NCI-H1105 (cell line): ENCODE measurements around the gene GINS1.

Experiments used
- DNase-seq: peaks from one replicate; lab custom pipeline; 2025; lab: John Stamatoyannopoulos, UW

The GINS1 gene

DNA sequence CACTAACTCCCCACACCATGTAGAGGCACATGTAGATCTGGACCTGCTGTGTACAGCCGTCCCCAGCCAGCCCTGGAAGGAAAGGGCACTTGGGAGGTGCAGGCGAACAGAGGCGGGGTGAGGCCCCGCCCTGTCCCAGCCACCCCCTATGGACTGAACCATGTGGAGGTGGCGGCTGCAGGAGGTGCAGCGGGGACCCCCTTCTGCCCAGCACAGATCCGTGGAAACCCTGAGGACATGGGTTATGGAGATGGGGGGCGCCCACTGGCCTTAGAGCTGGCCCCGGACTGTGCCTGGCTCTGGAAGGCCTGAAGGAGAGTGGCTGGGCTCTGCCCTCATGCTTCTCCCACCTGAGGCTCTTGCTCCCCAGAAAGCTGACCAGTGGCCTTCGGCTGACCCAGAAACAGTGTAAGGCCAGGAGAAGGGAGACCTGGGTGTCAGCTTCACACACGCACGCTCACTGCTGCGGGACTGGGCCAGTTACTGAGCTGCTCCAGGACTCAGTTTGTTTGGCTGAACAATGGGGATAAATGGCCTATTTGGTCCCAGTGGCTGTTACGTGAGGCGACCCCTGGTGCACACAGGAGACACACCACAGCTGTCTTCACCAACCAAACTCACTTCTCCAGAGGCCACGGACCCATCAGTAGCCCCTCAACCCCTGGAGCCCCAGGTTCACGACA, 87.2 kb downstream of the GINS1 start:
- no peak for DNase-seq

DNA sequence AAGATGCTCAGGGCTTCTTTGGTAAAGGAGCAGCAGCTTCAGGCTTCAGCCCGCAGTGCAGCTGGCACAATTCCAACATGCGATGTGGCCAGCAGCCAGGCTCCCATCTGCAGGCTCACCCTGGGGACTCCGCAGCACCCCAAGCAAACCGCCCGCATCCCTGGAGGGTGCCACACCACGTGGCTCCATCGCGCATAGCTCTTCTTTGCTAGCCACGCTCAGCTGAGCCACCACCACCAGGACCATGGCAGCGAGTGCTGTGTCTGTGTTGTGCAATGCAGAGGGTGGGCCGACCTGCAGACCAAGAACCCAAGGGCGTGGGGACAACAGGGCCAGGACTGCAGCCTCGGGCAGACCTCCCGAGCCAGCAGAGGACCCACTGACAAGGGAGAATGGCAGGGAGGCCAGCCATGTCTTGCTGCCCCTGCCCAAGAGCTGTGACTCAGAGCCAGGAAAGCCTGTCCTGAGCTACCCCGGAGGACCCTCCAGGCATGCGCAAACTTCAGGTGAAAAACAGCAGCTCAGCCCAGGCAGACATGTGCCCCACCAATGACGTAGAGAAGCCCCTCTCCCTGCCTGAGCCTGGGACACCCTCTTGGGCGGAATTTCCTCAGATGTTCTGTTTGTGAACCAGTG, 87.8 kb downstream of the GINS1 start:
- no peak for DNase-seq

DNA sequence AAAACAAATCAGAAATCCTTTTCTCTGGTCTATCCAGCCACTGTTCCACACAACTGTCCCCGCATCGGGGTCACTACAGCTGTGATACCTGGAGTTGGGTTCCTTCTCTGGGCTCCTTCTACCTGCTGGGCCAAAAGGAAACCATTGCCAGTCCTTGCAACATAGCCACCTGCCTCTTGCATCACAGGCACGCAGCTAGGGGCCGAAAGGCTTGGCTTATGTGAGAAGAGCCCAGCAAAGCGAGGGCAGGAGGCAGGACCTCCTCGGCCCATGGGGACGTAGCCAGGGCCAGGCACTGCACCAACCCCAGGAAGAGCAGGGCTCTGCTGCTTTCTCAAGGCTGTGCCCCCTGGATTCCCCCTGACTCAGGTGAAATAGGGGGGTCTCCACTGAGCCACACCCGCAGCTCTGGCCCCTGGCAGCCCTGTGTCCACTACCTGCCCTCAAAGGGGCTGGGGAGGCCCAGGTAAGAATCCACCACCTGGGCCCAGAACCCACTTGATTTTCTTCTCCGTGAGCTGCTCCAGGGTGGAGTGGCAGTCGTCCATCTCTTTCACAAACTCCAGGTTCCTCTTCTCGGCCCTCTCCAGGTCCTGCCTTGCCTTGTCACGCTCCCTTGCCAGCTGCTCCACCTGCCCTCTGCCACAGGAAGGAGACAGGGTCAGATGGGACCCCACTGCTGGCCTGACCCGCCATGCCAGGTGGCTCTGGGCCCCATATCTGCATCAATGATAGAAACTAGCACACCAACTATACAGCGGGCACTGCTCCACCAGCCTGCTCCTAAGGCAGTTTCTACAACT, 88.9 kb downstream of the GINS1 start:
- DNase-seq = no peak

DNA sequence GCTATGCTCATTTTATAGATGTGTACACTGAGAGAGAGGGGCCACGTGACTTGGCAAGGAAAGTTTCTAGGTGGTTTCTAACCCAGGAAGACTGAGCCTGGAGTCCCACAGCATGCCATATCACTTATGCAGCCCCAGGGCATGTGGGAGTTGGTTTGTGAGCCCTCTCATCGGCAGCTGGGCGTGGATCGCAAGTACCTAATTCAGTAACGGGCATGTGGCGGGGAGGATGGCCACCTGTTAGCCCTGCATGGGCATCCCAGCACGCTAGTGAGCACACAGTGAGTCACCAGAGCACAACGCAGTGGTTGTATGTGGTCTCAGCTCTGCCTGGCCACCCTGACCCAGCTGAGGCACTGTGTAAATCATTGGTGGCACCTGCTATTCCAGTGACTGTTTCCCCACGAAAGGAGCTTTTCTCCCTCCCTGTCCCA, 89.5 kb downstream of the GINS1 start:
- no peak for DNase-seq

DNA sequence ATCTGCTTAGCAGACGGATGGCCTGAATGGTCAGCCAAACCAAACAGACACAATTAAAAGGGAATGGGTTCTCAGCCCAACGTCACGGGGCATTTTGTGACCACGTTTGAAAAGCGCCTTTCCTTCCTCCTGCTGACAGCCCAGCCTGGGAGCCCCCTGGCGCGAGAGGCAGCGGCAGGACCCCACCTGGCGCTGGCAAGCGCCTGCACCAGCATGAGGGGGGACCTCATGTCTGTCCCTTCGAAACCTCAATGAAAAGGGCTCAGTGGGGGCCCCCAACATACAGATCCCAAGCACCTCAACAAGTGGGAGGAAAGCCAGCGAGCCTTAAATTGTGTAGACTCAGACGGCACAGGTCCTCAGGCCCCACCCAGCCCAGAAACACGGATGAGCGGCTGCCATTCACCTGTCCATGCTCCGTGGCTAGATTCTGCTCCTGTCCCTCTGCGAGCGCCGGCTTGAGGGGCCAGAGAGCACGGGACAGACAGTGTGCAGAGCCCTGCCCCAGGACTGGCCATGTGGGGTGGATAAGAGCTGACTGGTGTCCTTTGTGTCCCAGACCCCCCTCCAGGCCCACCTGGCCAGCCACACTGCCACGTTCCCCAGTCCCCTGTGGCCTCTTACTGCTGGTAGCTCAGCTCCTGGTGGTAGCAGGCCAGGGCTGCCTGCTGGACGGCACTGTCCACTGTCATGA, 90.3 kb downstream of the GINS1 start:
- DNase-seq = no peak
